ENCODE measurements around the gene LGALS8. TPM values are rescaled to one million over a fixed set of nuclear protein-coding genes. Genes with fewer than 3 reads are reported as not detected.

LGALS8 gene
- total RNA-seq, 1 experiment from 2014 or later: 30.7 TPM

GRCh38 chr1:236508593-236509027 is 15.2 kb upstream of the LGALS8 start:
- Histone ChIP-seq H3K4me3 (replicated peaks in 1 of 2; ENCODE audit: low read depth in 1 of 2, low read length in 2 of 2) (no peak overlapping the region), H3K9ac (ENCODE audit: low read length) (no peak overlapping the region), H3K79me2 (ENCODE audit: insufficient read depth, low read length) (no peaks in the 10 kb centered on the region), H3K27ac (ENCODE audit: low read depth, low read length) (no peak overlapping the region), H3K27me3 (ENCODE audit: insufficient read depth, low read length) (no peaks in the 10 kb centered on the region), H3K4me1 (ENCODE audit: control insufficient read depth in 1 of 2, insufficient read depth in 2 of 2, low read length in 2 of 2) (peaks cover 4 to 6% of the 10 kb centered on the region in 2 experiments), H3K4me2 (ENCODE audit: low read length) (no peak overlapping the region), H3K9me2 (ENCODE audit: insufficient read depth) (no peaks in the 10 kb centered on the region), H3K36me3 (ENCODE audit: control insufficient read depth in 1 of 2, insufficient read depth in 2 of 2, low read length in 2 of 2) (no peaks in the 10 kb centered on the region), H4K20me1 (ENCODE audit: insufficient read depth) (no peaks in the 10 kb centered on the region), H2AFZ (ENCODE audit: low read depth, low read length, poor library complexity, severe bottlenecking) (no peak overlapping the region), H3K9me3 (ENCODE audit: control insufficient read depth in 1 of 2, insufficient read depth in 1 of 2, low read depth in 1 of 2, low read length in 2 of 2) (no peaks in the 10 kb centered on the region)
- DNase-seq (ENCODE audit: low read depth, low spot score): no peak
- BruUV-seq (replicated peaks): no TSS peak
- ChIA-PET CTCF (no interaction called here), POLR2A (no interaction called here), RAD21 (ENCODE audit: low non-redundant PET in 1 of 2, low total read pairs in 2 of 2, uncharacterized antibody in 2 of 2, unreplicated experiment in 2 of 2) (no interaction called here)
- ATAC-seq: no peak
- no peak for TF ChIP-seq EZH2phosphoT487 (IDR thresholded peaks at IDR 0.05; ENCODE audit: borderline replicate concordance)
- TF ChIP-seq ZFX (IDR thresholded peaks at IDR 0.05): no peak
- no peak for TF ChIP-seq REST (IDR thresholded peaks at IDR 0.05; ENCODE audit: low read depth)
- no peak for TF ChIP-seq SIN3A (IDR thresholded peaks at IDR 0.05; ENCODE audit: low read depth)
- no peak for TF ChIP-seq YY1 (IDR thresholded peaks at IDR 0.05; ENCODE audit: extremely low read depth, insufficient replicate concordance, low read depth, low read length)
- TF ChIP-seq EGR1 (IDR thresholded peaks at IDR 0.05; ENCODE audit: low read depth): no peak
- TF ChIP-seq MAX (IDR thresholded peaks at IDR 0.05): no peak
- no peak for TF ChIP-seq ZNF274 (IDR thresholded peaks at IDR 0.05; ENCODE audit: low read depth, low read length)
- no peak for TF ChIP-seq TCF7L2 (IDR thresholded peaks at IDR 0.05; ENCODE audit: borderline replicate concordance, extremely low read depth, insufficient read depth, insufficient read length)
- no peak for TF ChIP-seq EZH2 (IDR thresholded peaks at IDR 0.05)
- intact Hi-C loops (cut with micrococcal nuclease): no loop called here
